MM.1S (cell line): ENCODE data around the gene RGPD6.
"Not testable (repeated sequence)": the region's sequence is repeated elsewhere in the genome, so short reads cannot be mapped to it uniquely, and the experiment has no call there.

Experiments
- CTCF ChIP-seq: fragments of 300-600 bp; sonication (generic); IDR thresholded peaks from 2 replicates; pipeline ENCODE4 v1.5.1; 2016; ENCODE audit warnings: antibody characterized with exemption, low read length, mixed read lengths
- EZH2 ChIP-seq: fragments of 300-600 bp; sonication (generic); optimal IDR thresholded peaks from 2 replicates; pipeline ENCODE3; 2017; ENCODE audit warnings: low read depth, mild to moderate bottlenecking, antibody characterized with exemption, low read length, mixed read lengths

GRCh38 chr2:110608788-110609502 is 31.9 kb upstream of the RGPD6 start:
- not testable (repeated sequence) for TF ChIP-seq CTCF, EZH2
